ENCODE data around the gene SHB. TPM values are rescaled to one million over a fixed set of nuclear protein-coding genes. Genes with fewer than 3 reads are reported as not detected.

Gene SHB
- polyA plus RNA-seq, 1 donor (not counting 4 experiments of a cell fraction or from before 2014, with no cell fraction given): 10.9 TPM

- no peak overlapping the region for H3K9ac ChIP-seq (ENCODE audit: control insufficient read depth, extremely low read depth, insufficient read depth, low read length)
- no peak overlapping the region for H3K4me3 ChIP-seq (ENCODE audit: control insufficient read depth in 2 of 3, extremely low read depth in 1 of 3, insufficient read depth in 2 of 3, low read depth in 1 of 3, low read length in 3 of 3)
- no peak overlapping the region for H3K27ac ChIP-seq (ENCODE audit: control insufficient read depth, insufficient read depth, low read length)
- H3K9me3 ChIP-seq (ENCODE audit: control insufficient read depth, low read depth, low read length): no peaks in the 10 kb centered on the region
- peaks cover 91% of the 10 kb centered on the region for H3K79me2 ChIP-seq (ENCODE audit: control insufficient read depth, insufficient read depth, low read length)
- dilution Hi-C loops (cut with MboI; ENCODE audit: extremely low pct_ligation_motif_present, low sequenced_read_pairs): loop anchor here (25.0 kb wide), 1 partner anchor 108 kb away; no protein-coding TSS in a partner anchor
- TF ChIP-seq EZH2 (IDR thresholded peaks at IDR 0.05; ENCODE audit: low read length): no peak
- TF ChIP-seq CTCF (optimal IDR thresholded peaks at IDR 0.05 in 1 of 3, IDR thresholded peaks at IDR 0.05 in 1 of 3, conservative IDR thresholded peaks at IDR 0.05 in 1 of 3; ENCODE audit: extremely low read depth in 1 of 3, insufficient read depth in 2 of 3, low read length in 3 of 3): no peak
- no peak for DNase-seq (ENCODE audit: low read depth, low spot score)
- no peak overlapping the region for H3K4me2 ChIP-seq (ENCODE audit: control insufficient read depth, extremely low read depth, insufficient read depth, low read depth, low read length)
- H2AFZ ChIP-seq (ENCODE audit: control insufficient read depth, low read length): no peak overlapping the region
- peaks cover 8% of the 10 kb centered on the region for H4K20me1 ChIP-seq (ENCODE audit: control insufficient read depth, extremely low read depth, insufficient read depth, low read length)
- peaks cover 0 to 11% of the 10 kb centered on the region in 2 experiments for H3K36me3 ChIP-seq (ENCODE audit: control insufficient read depth in 2 of 2, extremely low read depth in 1 of 2, insufficient read depth in 2 of 2, low read length in 2 of 2)
- H3K9me1 ChIP-seq (ENCODE audit: control insufficient read depth, extremely low read depth, insufficient read depth, low read length): peaks cover 8% of the 10 kb centered on the region
- no peaks in the 10 kb centered on the region for H3K27me3 ChIP-seq (ENCODE audit: control insufficient read depth, extremely low read depth, insufficient read depth, low read length)
- FAIRE-seq: no peak
- peaks cover 5% of the 10 kb centered on the region for H3K4me1 ChIP-seq (ENCODE audit: control insufficient read depth, extremely low read depth, insufficient read depth, low read length)
These were observed 15.1 kb downstream of the SHB start for GRCh38 chr9:38053697-38054461.

DNA sequence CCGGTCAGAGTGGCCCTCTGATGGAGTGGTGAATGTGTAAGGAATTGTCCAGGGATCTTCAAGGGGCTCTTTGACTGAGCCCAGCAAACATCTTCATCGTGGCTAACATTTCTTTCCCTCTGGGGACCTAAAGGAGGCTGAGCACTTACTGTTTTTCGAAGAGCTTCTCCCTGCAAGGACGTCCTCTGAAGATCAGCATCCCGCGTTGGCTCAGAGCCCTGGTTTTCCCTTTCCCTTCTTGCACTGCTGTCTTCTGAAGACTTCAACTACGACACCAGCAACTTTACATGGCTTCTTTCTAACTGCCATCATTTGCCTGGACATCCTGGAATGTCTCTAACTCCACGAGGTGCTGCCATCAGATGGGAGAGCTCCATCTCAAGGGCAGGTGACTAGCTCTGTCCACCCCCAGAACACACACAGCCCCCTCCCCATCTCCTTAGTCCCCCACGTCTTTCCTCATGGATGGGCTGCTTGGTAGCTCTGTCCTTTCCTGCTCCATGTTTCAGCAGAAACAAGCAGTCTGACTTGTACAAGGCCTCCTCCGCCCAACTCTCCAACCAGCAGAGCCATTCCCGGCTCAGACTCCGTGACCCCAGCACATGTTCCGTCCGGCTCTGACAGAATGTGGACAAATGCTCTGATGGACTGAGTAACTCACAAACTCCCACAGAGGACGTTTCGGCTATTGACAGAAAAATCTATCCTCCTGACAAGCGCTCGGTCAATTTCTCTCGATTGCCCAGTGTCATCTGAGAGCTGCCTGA, 17.1 kb downstream of the SHB start:
- H4K20me1 ChIP-seq (ENCODE audit: control insufficient read depth, extremely low read depth, insufficient read depth, low read length): peaks cover 8% of the 10 kb centered on the region

More for the DNA sequence above, 17.1 kb downstream of the SHB start:
- no peak for TF ChIP-seq EZH2 (IDR thresholded peaks at IDR 0.05; ENCODE audit: low read length)
- no peak for TF ChIP-seq CTCF (optimal IDR thresholded peaks at IDR 0.05 in 1 of 3, IDR thresholded peaks at IDR 0.05 in 1 of 3, conservative IDR thresholded peaks at IDR 0.05 in 1 of 3; ENCODE audit: extremely low read depth in 1 of 3, insufficient read depth in 2 of 3, low read length in 3 of 3)
- dilution Hi-C loops (cut with MboI; ENCODE audit: extremely low pct_ligation_motif_present, low sequenced_read_pairs): loop anchor here (25.0 kb wide), 1 partner anchor 110 kb away; no protein-coding TSS in a partner anchor
- H3K4me3 ChIP-seq (ENCODE audit: control insufficient read depth in 2 of 3, extremely low read depth in 1 of 3, insufficient read depth in 2 of 3, low read depth in 1 of 3, low read length in 3 of 3): no peak overlapping the region
- H3K4me1 ChIP-seq (ENCODE audit: control insufficient read depth, extremely low read depth, insufficient read depth, low read length): peaks cover 24% of the 10 kb centered on the region
- FAIRE-seq (no peak), DNase-seq (ENCODE audit: low read depth, low spot score) (no peak)
- H3K79me2 ChIP-seq (ENCODE audit: control insufficient read depth, insufficient read depth, low read length): peaks cover 72% of the 10 kb centered on the region
- H3K4me2 ChIP-seq (ENCODE audit: control insufficient read depth, extremely low read depth, insufficient read depth, low read depth, low read length): no peak overlapping the region
- H2AFZ ChIP-seq (ENCODE audit: control insufficient read depth, low read length): no peak overlapping the region
- H3K9ac ChIP-seq (ENCODE audit: control insufficient read depth, extremely low read depth, insufficient read depth, low read length): no peak overlapping the region
- no peaks in the 10 kb centered on the region for H3K9me3 ChIP-seq (ENCODE audit: control insufficient read depth, low read depth, low read length)
- H3K36me3 ChIP-seq (ENCODE audit: control insufficient read depth in 2 of 2, extremely low read depth in 1 of 2, insufficient read depth in 2 of 2, low read length in 2 of 2): peaks cover 0 to 11% of the 10 kb centered on the region in 2 experiments
- no peak overlapping the region for H3K27ac ChIP-seq (ENCODE audit: control insufficient read depth, insufficient read depth, low read length)
- peaks cover 8% of the 10 kb centered on the region for H3K9me1 ChIP-seq (ENCODE audit: control insufficient read depth, extremely low read depth, insufficient read depth, low read length)
- no peaks in the 10 kb centered on the region for H3K27me3 ChIP-seq (ENCODE audit: control insufficient read depth, extremely low read depth, insufficient read depth, low read length)
